Esophagus muscularis mucosa (tissue), 4 donors: ENCODE data around the gene NIF3L1. TPM values are rescaled to one million over a fixed set of nuclear protein-coding genes. Genes with fewer than 3 reads are reported as not detected.
A peak's percentile ranks its signal among the peaks of the same experiment; 100 is the strongest.

Experiments
- DNase-seq: peaks from one replicate; pipeline ENCODE4 v3.0.0-alpha.2; 2017; ENCODE audit errors: extremely low spot score
- H3K27ac ChIP-seq, 4 donors: fragments of 200-600 bp; sonication (generic); replicated peaks in 1 of 4; 1 replicate in 3 of 4; 2 replicates in 1 of 4; pipeline ENCODE4 v1.5.1; 2016 to 2019; ENCODE audit warnings: mild to moderate bottlenecking in 1 of 4
- H3K27me3 ChIP-seq, 4 donors: fragments of 200-600 bp; sonication (generic); one replicate each; pipeline versions ENCODE4 v1.5.1 to v1.6.0; 2016 to 2019
- H3K36me3 ChIP-seq, 4 donors: fragments of 200-600 bp; sonication (generic); one replicate each; pipeline ENCODE4 v1.5.1; 2016 to 2019
- H3K4me1 ChIP-seq, 4 donors: fragments of 200-600 bp; sonication (generic); one replicate each; pipeline ENCODE4 v1.5.1; 2016 to 2019
- H3K4me3 ChIP-seq, 4 donors: fragments of 200-600 bp; sonication (generic); 1 replicate in 2 of 4; 2 replicates in 2 of 4; pipeline ENCODE4 v1.5.1; 2016 to 2019; ENCODE audit warnings: mild to moderate bottlenecking in 4 of 4, moderate library complexity in 1 of 4
- H3K9me3 ChIP-seq, 4 donors: fragments of 200-600 bp; sonication (generic); 1 replicate in 3 of 4; 2 replicates in 1 of 4; pipeline ENCODE4 v1.5.1; 2016 to 2019
- EP300 ChIP-seq: sonication (generic); formaldehyde crosslinking; IDR thresholded peaks from one replicate; pipeline ENCODE4 v1.6.1; 2017; ENCODE audit warnings: antibody characterized with exemption
- POLR2A ChIP-seq: fragments of 450-650 bp; IDR thresholded peaks from one replicate; pipeline ENCODE4 v1.6.1; 2017; ENCODE audit warnings: antibody characterized with exemption, moderate library complexity, mild to moderate bottlenecking, low read depth
- POLR2AphosphoS5 ChIP-seq, 2 donors: sonication (generic); formaldehyde crosslinking; IDR thresholded peaks; one replicate each; pipeline ENCODE4 v1.6.1; 2017; ENCODE audit warnings: antibody characterized with exemption in 2 of 2
- WGBS: methylation state at CpG from one replicate; pipeline ENCODE4 v1.1.5; 2018; 5-methylcytosine and 5-hydroxymethylcytosine counted together
- intact Hi-C: fragments of 100-400 bp; cut with DNase I; formaldehyde crosslinking; loops from one replicate; pipeline ENCODE4 v1.15.1; 2023
- total RNA-seq, 4 donors: library from RNA; depleted of rRNA; stranded (reverse); fragments of >200 nt; gene quantifications; one replicate each; pipeline versions ENCODE4 v1.1.0 to v1.2.1, GENCODE V29; 2016
- TF ChIP-seq, protein P1 (sequence below), 3 experiments: fragments of 200-600 bp in 2 of 3; fragments of 450-650 bp in 1 of 3; sonication (generic) in 2 of 3; IDR thresholded peaks; one replicate each; pipeline ENCODE4 v1.5.1; 2017 to 2019; ENCODE audit warnings: antibody characterized with exemption in 3 of 3, mild to moderate bottlenecking in 2 of 3, moderate library complexity in 1 of 3

The NIF3L1 gene, protein sequence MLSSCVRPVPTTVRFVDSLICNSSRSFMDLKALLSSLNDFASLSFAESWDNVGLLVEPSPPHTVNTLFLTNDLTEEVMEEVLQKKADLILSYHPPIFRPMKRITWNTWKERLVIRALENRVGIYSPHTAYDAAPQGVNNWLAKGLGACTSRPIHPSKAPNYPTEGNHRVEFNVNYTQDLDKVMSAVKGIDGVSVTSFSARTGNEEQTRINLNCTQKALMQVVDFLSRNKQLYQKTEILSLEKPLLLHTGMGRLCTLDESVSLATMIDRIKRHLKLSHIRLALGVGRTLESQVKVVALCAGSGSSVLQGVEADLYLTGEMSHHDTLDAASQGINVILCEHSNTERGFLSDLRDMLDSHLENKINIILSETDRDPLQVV
- 10 to 100 TPM; 11.8 to 21.1 (median 15.5) TPM for total RNA-seq

DNA sequence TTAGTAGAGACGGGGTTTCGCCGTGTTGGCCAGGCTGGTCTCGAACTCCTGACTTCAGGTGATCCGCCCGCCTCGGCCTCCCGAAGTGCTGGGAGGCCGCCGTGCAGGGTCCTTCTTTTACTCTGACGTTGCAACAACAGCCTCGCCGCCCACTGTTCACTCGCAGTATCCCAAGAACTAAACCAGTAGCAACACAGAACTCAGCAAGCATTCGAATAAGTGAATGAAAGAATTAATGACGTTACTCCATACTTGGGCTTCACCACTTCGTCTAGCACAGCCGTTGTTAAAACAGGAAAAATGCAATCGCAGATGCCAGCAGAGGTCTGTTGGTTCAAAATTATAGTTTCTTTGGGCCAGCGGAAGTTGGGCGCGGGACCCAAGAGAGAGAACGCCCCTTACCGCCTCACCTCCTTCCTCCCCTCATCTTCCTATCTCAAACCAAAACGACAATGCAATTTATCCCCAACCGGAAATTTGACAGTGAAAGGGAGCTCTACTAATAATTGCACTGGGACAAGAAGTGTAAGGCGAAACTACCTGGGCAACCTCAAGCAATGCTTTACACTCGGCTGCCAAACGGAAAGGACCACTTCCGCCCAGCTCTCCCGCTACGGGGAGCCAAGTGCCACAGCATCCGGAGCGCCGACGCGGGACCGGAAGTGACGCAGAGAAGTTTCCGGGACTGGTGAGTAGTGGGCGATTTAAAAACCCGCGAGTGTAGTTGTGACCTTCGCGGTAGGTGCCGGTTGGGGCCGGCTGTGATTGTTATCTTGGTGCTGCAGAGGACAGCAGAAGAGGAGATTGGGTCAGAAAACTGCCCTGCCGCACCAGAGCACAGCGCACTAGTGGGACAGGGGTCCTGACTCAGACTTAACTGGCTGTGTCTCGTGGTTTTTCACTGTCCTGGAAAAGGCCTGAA, at the start of gene NIF3L1, which contains the start of gene PPIL3:
NIF3L1 (plus strand) TSS at position 668 of the 922 bp plus-strand sequence. CDS start 2,573 bp downstream, outside the sequence.
PPIL3 (minus strand) TSS at position 374 of the 922 bp plus-strand sequence. CDS start 1,462 bp downstream, outside the sequence.
- peaks cover 12 to 28% (median 19%) of the 10 kb centered on the region in 4 donors for H3K36me3 ChIP-seq
- no peaks in the 10 kb centered on the region for H3K27me3 ChIP-seq
- H3K27ac ChIP-seq = peak within 1 kb of the TSS; percentile 91 to 94 (median 92)
- no peaks in the 10 kb centered on the region for H3K9me3 ChIP-seq
- peak; percentile 99 for DNase-seq
- H3K4me3 ChIP-seq = peak within 1 kb of the TSS; percentile 60 to 93 (median 76)
- intact Hi-C loops = loop anchor here (5.0 kb wide), 1 partner anchor 177 kb away; no protein-coding TSS in a partner anchor
- H3K4me1 ChIP-seq = peaks cover 13 to 41% (median 35%) of the 10 kb centered on the region in 4 donors
- under 1% methylated on average over 45 of the region's 50 CpGs for WGBS
- TF ChIP-seq POLR2AphosphoS5 (IDR thresholded peaks at IDR 0.05) = peak; percentile 82 to 93
- TF ChIP-seq, protein P1, sequence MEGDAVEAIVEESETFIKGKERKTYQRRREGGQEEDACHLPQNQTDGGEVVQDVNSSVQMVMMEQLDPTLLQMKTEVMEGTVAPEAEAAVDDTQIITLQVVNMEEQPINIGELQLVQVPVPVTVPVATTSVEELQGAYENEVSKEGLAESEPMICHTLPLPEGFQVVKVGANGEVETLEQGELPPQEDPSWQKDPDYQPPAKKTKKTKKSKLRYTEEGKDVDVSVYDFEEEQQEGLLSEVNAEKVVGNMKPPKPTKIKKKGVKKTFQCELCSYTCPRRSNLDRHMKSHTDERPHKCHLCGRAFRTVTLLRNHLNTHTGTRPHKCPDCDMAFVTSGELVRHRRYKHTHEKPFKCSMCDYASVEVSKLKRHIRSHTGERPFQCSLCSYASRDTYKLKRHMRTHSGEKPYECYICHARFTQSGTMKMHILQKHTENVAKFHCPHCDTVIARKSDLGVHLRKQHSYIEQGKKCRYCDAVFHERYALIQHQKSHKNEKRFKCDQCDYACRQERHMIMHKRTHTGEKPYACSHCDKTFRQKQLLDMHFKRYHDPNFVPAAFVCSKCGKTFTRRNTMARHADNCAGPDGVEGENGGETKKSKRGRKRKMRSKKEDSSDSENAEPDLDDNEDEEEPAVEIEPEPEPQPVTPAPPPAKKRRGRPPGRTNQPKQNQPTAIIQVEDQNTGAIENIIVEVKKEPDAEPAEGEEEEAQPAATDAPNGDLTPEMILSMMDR (IDR thresholded peaks at IDR 0.05) = peak in 2 of 3 experiments; percentile 3 to 18
- no peak for TF ChIP-seq EP300
- TF ChIP-seq POLR2A = peak; percentile 7

DNA sequence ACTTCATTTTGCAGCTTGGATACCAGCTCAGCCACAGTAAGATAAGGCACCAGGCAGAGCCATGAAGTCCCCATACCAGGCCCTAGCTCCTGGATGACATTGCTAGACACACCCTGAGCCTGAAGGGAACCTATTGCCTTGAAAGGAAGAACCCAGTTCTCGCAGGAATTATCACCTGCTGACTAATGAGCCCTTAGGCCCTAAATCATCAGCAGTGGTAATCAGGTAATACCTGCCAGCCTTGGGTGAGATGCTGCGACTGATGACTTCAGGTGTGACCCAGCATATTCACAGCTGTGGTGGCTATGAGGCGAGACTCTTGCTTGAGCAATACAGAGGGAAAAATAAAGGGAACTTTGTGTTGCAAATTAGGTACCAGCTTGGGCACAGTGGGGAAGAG, 49.7 kb upstream of the NIF3L1 start:
- Histone ChIP-seq H3K4me3 (no peak overlapping the region), H3K9me3 (peaks cover 0 to 14% (median 9%) of the 10 kb centered on the region in 4 donors), H3K4me1 (no peaks in the 10 kb centered on the region), H3K27ac (no peak overlapping the region), H3K36me3 (no peaks in the 10 kb centered on the region), H3K27me3 (no peaks in the 10 kb centered on the region)
- peak; percentile 57 for DNase-seq
- 98% methylated on average over 3 of the region's 3 CpGs for WGBS
- intact Hi-C loops = no loop called here
- TF ChIP-seq, protein P1 (IDR thresholded peaks at IDR 0.05) = no peak
- TF ChIP-seq POLR2AphosphoS5 (IDR thresholded peaks at IDR 0.05) (no peak), POLR2A (no peak), EP300 (no peak)

DNA sequence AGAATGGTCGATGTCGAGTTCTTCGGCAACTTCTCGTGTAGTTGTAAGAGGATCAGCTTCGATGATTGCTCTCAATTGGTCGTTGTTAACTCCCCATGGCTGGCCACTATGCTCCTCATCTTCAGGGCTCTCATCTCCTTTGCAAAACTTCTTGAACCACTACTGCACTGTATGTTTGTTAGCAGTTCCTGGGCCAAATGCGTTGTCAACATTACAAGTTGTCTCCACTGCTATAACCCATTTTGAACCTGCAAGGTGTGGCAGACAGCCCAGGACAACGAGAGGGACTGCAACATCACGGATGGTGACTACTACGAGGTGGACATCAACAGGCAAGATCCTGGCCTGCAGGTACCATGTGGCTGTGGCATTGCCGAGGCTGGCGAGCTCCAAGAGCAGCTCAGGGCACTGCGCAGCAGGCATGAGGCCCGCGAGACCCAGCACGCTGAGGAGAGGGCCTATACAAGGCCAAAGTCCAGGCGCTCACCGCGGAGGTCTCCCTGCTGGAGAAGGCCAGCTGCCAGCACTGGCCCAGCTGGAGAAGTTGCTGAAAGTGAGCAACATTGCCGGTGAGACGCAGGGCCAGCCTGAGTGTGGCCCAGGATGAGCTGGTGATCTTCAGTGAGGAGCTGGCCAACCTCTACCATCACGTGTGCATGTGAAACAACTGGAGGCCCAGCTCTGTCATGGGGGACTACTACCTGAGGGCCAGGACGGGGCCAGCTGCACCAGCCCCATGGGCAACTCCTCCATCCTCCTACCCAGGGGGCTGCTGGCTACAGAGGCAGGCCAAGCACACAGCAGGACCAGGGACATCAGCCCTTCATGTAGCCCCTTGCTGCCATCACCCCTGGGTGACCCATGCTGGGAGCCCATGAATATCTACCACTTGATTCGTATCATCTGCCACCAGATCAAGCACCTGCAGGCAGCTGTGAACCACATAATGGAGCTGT, 44.9 kb upstream of the NIF3L1 start:
- no peak overlapping the region for H3K27ac ChIP-seq
- DNase-seq = no peak
- TF ChIP-seq POLR2AphosphoS5 (IDR thresholded peaks at IDR 0.05) (no peak), POLR2A (no peak), EP300 (no peak)
- TF ChIP-seq, protein P1 (IDR thresholded peaks at IDR 0.05) = no peak
- H3K9me3 ChIP-seq = no peaks in the 10 kb centered on the region
- no peaks in the 10 kb centered on the region for H3K27me3 ChIP-seq
- no peaks in the 10 kb centered on the region for H3K36me3 ChIP-seq
- no peak overlapping the region for H3K4me3 ChIP-seq
- no peaks in the 10 kb centered on the region for H3K4me1 ChIP-seq
- 94% methylated on average over 13 of the region's 24 CpGs for WGBS
- intact Hi-C loops = no loop called here

DNA sequence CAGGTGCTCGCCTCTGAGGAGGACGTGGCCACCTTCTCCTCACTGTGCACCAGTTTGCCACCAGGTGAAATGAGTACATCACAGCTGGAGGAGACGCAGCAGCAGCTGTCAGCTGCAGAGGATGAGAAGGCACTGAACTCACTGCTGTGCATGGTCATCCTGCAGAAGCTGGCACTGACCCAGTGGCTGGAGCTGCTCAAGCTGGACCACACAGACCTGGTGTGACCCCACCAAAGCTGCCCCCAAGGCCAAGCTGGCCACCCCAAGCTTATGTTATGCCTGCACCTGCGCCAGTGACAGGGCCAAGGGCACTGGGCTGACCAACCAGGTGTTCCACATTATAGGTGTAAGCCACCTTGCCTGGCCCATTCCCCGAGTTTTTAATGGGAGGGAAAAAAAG, 44.0 kb upstream of the NIF3L1 start:
- 100% methylated on average over 1 of the region's 5 CpGs for WGBS
- H3K36me3 ChIP-seq = peaks cover 0 to under 1% (median 0%) of the 10 kb centered on the region in 4 donors
- no peak for TF ChIP-seq EP300
- TF ChIP-seq, protein P1 (IDR thresholded peaks at IDR 0.05) = no peak
- TF ChIP-seq POLR2A = no peak
- TF ChIP-seq POLR2AphosphoS5 (IDR thresholded peaks at IDR 0.05) = no peak
- DNase-seq = no peak
- no peaks in the 10 kb centered on the region for H3K4me1 ChIP-seq
- H3K27me3 ChIP-seq = no peaks in the 10 kb centered on the region
- no peaks in the 10 kb centered on the region for H3K9me3 ChIP-seq
- no peak overlapping the region for H3K27ac ChIP-seq
- intact Hi-C loops = no loop called here
- H3K4me3 ChIP-seq = no peak overlapping the region
